Measurements from ENCODE around the gene STK33.

The STK33 gene

DNA sequence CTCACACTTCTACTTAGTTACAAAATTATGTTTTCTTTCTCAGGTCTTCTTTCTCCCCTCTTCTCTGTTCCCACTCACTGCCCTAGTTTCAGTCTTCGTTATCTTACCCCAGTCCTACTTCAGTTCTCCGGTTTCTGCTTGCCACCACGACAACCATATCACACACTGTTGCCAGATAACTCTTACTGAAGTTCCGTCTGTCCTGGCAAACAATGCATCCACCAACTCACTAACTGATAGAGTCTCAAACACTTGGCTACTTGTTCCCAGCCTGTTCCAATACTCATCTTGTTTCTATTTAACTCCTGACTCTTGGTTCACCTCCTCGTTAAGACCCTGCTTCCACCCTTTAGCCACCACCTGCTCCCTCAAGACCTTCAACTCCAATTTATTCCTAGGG is 164.5 kb downstream of the STK33 start:
- no peak for DNase-seq

DNA sequence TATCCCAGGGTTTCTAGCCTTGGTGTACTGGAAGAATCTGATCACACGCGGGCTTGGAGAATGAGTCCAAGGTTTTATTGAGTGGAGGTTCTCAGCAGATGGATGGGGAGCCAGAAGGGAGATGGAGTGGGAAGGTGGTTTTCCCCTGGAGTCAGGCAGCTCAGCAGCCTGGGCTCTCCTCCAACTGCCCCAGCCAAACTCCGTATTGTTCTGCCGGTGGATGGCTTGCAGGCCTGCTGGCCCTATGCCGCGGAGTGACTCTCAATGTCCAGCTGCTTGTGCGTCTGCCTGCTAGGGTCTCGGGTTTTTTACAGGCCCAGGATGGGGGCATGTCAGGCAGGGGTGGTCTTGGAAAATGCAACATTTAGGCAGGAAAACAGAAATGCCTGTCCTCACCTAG is 168.0 kb downstream of the STK33 start:
- peak in 20 of 51 donors; percentile 2 to 53 (median 18) for DNase-seq

DNA sequence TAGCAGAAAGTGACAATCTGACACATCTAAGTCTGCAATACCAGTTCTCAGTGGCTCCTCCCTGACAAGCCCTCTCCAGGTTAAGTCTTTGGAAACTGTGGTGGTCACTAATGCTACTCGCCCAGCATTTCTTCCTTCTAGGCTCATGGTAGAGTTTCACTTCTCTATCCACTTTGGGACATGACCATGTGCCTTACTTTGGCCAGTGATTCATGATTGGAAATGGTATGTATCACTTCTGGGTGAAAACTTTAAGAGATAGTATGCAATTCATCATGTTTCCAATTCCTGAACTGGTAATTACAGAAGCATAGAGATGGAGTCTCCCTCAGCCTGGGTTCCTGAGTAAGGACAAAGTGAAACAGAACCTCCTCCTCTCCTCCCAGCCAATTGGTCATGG is 178.8 kb downstream of the STK33 start:
- no peak for DNase-seq

DNA sequence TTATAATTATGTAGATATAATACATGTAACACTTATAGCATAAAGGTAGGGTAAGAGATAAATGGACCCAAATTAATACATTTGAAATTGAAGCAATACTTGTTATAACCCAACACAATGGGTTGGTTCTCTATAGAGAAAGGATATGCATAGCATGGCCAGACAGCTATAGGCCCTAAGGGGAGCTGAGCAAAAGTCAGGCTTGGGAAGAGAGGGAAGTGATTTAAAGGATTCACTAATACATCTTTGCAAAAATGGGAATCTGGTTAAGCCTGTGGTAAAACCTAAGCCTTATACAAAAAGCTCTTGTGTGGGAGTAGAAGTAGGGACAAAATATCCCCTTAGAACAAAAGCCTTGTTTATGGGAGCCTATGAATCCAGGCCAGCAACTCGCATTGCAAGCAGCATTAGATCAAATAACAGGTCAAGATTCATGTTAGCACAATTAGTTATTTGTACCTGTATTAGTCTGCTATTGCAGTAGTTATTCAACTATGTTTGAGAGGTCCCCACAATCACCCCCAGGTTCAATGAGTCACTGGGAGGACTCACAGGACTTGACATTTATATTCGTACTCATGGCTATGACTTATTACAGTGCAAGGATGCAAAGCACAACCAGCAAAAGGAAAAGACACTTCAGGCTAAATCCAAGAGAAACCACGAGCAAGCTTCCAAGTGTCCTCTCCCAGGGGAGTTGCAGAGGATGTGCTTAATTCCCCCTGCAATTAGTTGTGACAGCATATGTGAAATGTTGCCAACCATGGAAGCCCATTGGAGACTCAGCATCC is 185.7 kb downstream of the STK33 start:
- peak in 1 of 51 donors; percentile 3 for DNase-seq

DNA sequence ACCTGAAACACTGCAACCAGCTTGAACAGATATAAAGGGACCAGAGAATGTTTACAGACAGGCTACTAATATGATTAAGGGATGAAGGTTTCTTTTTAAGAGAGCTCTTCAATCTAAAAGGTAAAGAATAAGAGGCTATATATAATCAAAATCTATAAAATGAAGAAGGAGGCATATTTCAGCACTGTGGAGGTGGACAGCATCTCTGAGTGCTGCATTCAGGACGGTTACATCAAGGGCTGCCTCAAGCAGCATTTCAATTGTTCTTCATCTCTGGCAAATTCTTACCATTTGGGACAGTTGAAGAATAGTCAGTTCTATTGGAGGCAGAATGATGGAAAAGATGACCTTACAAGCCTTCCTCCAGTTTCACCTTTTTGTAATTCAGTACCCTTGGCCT is 190.7 kb downstream of the STK33 start:
- no peak for DNase-seq

DNA sequence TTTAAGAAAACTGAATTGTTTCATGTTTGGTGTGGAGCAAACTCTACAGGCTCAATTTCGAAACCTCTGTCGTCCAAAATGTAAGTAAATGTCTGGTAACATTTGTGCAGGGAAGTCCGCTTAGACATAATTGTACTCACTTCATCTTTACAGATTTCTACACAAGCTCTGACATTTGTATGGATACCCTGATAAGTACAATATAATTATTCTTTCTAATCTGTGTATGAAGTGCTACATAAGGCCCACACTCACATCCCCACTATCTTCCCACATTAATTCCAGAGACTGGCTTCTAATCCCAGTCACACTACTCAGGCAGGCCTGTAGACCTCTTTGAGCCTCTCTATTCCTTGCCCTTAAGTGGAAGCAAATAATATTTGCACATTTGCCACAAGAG is 201.1 kb downstream of the STK33 start:
- no peak for DNase-seq

DNA sequence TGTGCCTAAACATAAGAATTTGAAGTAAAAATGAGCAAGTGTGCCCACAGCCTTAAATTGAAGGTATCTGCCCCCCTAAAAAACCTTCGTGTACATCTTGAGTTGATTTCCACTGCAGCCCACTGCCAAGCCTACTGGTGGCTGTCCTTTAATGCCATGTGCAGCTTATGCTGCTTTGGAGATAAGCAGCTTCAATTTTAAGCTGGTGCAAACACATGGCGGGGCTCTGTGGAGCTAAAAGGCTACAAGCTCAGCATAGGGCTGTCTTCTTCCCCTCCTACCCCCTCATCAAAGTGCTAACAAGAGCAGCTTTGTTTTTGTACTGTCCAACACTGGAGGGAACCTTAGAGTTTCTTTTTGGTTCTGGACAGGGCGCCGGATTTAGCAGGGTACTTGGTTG is 201.9 kb downstream of the STK33 start:
- DNase-seq = peak in 2 of 51 donors; percentile 7 to 8

DNA sequence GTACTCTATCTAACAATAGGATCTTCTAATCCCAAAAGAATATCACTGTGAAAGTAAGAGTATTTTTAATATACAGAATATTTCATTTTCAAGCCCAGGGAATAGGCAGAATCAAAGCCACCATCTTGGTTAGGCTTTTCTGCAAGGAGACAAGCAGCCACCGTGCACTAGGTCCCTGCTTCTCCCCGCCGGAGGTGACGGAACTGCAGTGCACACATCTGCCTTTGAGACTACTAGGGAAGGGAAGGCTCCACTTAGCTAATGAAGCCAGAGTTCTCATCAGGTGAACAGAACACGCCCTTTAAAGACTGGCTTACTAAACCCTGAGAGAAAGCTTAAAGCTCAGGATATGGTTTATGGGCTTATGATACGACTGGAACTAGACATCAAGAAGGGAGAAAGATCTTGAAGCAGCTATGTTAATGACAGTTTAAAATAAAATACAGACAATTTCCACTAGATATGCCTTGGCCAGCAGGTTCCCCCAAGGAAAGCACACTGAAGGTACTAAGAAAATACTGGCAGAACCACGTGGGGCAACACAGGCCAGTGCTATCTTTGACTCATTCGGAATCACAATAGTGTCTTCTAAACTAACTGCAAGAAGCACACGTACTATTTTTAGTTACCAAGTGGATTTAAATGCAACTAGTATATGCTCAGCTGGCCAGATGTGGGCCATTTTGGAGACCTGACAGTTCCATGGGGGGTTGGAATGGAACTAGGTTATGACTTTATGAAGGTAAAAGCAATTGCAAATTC is 203.0 kb downstream of the STK33 start:
- DNase-seq = no peak

DNA sequence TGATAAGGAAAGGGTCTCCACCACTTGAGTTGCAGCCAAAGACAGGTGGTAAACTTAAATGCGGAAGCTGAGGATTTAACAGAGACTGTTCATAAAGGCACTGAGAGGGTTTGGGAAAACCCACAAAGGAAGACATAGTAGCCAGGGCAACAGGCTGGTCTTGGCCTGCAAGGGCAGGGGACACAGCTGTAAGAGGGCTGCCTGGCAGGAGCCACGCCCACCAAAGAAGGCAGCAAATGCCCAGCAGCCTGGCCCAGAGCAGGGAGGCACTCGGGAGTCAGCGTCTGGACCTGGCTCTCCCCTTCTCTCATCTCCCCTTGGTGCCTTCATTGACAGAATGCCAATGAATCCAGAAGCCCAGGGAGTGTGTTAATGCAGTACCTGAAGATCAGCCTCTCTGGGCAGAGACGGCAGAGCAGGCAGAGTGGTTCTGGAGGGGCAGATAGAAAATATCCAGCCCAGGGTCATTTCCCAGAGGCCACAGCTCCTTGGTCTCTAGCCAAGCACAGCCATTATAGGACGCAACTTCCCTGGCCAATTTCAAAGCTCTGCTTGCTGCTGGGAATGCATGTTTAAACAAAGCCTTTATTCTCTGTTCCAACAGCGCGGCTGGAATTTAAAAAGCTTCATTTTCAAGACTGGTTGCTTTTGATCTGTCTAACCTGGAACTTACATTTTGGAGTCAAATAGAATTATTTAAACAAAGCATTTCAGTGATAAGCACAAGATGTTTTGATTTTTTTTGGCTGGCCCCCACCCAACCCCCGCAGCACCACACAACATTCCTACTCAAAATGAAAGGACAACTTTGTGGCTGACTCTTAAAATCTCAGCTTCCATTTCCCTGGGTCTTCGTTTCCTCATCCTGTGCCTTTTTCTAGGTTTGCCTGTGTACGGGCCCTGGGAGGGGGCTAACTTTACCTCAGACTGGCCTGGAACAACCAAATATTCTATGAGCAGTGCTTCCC is 204.7 kb downstream of the STK33 start:
- DNase-seq = peak in 24 of 51 donors; percentile 12 to 71 (median 34)

DNA sequence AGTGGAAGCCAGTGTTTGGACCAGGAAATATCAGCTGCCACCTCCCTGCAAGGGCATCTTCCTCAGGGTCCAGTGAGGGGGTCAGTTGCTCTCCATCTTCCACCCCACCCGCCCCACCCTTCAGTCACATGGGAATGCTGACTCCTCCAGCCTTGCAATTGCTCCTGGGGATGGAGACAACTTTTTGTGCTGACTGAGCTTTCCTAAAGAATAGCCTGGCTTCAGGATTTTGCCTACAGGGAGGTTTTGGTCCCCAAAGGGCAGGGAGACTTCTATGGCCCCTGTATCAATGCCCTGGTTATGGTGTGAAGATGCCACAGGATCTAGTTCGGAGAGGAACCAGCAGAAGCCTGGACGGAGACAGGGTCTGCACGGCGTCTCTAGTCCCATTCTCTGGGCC is 206.3 kb downstream of the STK33 start:
- DNase-seq = no peak

DNA sequence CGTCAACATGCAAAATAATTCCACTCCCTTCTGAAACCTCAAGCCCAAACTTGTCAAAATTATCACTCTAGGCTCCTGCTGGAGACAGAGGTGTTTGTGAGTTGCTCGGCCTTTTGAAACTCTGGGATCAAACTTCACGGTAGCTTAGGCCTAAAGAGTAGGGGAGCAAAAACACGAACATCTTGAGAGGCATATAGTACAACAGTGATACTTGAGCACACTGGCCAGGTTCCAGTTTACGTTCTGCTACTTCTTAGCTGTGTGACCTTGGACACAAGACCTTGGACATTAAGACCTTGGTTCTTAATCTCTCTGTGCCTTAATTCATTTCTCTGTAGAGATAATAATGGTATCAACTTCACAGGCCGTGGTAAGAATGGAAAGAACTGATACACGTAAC is 206.9 kb downstream of the STK33 start:
- DNase-seq = no peak

DNA sequence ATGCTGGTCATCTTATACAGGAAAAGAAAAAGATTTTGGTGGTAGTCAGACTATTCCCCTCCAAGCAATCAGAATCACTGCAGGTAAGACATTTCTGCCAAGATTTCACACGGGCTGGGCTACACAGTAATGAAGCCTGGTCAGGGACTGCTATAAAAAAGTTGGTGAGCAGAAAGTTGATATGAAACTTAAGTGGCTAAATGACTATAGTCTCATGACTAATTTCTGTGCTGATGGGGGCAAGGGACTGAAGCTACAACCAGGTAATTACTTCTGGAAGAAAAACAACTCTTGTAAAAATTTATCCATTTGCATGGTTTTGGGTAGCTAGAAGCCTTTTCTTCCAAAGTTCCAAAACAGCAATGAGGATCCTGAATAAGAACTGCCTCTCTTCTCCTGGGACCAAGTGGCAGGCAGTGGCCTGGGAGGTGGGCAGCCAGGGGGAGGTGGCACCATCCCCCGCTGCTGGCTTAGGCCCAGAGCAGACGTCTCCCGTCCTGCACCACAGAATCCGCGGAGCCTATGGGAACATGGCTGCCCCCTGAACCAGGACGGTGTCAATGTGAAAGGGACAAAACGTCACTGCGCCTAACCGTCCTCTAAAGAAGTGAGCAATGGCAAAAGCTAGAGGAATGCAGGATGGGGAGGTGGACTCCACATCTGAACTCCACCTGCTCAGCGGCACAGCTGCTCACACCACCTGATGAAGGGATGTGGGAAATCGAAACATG is 207.7 kb downstream of the STK33 start:
- no peak for DNase-seq

DNA sequence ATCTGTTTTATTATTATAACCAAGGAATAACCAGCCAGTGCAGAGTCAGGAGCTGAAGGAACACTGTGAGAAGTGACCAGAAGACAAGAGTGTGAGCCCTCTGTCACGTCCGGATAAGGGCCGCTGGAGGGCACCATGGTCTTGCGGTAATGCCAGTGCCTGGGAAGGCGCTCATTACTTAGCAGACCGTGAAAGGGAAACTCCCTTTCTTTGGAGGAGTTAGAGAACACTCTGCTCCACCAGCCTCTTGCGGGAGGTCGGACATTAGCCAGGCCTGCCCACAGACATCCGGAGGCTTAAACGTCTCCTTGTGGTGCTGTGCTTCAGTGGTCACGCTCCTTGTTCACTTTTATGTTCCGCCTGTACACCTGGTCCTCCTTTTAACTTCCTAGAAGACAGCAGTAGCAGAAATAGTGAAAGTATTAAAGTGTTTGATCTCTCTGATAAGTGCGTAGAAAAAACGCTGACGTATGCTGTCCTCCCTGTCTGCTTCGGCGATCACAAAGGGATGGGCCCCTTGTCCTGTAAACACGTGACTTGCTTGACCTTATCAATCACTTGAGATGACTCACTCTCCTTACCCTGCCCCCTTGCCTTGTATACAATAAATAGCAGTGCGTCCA is 209.7 kb downstream of the STK33 start:
- DNase-seq = no peak

DNA sequence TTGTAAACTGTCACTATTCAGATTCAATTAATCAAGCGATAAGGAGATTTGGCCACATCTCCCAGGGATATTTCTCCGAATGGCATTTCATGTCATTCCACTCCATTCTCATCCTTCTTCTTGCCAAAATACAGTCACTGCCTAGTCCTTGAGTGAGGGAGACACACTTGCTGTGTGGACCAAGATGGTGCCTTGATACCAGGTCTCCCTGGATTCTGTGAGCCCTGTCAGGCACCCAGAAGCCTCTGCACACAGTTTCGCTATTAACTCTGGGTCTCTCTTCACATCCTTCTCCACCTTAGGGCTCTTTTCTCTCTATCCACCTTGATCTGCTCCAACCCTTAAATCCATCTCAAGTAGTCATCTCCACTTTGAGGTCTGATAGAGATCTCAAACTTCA is 210.4 kb downstream of the STK33 start:
- no peak for DNase-seq

DNA sequence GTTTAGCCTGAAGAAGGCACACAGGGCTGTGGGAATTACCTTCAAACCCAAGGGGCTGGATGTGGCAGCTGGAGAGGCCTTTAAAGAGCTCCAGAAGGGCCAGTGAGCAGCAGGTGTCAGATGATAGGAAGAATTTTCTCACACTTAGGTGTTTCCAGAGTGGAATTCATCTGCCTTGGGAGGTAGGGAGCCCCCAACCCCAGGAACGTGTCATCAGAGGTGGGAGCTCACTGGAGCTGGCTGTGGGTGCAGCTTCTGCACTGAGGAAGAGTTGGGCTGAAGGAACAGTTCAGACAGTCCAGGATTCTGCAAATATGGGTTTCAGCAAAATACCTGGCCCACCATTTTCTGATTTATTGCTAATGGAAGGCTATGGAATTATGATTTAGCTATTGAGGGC is 210.8 kb downstream of the STK33 start:
- no peak for DNase-seq

DNA sequence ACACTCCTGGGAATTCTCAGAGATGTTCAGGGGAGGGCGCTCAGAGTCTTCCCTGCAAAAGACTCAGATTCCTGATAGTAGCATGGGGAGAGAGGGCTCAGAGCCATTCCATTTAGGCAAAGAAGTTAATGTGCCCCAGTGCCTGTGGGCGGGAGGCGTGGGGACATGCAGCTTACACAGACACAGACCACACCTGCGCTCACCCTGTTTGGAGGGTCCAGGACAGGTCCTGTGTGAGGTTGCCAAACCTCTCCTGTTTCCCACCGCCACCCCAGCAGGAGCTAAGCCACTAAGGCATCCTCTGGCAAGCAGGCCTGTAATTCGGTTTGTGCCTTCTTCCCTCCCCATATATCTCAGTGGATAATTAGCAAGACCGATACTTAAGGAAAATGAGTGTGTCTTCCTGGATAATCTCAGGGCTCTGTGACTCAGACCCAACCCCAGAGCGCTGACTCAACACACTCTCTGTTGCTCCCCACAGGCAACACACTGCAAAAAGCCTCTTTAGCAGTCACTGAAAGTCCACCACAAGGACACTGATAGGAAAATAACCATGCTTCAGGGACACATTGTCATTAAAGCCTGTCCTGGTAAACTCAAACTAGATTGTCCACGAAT is 211.5 kb downstream of the STK33 start:
- peak in 1 of 51 donors; percentile 17 for DNase-seq

DNA sequence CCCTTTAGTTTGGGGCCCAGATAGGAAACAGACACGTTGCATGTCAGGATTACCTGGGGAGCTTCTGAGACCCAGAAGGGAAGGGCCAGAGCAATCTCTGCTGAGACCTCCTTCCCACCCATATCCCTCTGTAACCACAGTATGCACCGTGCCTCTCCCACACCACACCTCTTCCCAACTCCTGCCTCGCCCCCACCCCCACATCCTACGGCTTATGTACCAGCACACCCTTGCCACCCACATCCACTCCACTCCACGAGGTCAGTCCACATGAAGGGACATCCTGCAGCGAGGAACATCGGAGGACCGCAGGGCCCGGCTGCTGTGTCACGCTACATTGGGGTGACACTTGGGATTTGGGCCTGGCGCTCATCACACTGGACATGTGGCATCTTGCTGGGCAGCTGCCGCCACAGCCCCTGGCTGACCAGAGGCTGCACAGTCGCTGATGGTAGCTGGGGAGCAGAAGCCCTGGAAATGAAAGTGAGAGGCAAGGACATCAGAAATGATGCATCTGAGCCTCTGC is 212.1 kb downstream of the STK33 start:
- no peak for DNase-seq

DNA sequence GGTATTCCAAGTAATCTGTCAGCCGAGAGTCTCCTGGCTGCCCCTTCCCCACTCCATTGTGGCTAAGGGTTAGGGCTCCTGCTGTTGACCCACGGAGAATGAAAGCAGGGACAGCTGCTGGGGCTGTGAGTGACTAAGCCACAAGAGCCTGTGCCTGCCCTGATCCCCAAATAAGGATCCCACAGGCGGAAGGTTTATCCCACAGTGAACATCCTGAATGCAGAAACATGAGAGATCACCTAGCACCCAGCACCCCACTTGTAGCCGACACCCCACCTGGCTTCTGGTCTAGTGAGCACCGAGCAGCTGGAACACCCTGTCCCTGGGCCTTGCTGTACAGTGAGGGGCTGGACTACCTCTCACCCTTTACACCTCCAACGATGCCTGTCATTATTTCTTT is 212.7 kb downstream of the STK33 start:
- no peak for DNase-seq

DNA sequence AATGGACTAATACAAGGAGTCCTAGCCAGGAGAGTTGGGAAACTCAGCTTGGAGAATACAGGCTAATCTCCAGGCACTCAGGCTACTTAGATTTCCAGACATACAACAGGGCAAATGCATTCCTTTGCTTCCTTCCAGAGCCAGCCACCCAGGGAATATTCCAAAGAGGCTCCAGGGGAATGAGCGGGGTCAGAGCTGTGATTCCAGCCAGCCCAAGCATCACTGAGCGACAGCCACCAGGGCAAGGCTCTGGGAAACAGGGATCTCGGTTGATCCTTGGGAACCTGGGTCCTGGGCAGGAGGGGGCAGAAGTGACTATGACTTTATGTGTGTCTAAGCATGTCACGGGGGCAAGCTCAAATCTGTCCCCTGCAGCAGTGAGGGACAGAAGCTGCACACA is 218.1 kb downstream of the STK33 start:
- no peak for DNase-seq

DNA sequence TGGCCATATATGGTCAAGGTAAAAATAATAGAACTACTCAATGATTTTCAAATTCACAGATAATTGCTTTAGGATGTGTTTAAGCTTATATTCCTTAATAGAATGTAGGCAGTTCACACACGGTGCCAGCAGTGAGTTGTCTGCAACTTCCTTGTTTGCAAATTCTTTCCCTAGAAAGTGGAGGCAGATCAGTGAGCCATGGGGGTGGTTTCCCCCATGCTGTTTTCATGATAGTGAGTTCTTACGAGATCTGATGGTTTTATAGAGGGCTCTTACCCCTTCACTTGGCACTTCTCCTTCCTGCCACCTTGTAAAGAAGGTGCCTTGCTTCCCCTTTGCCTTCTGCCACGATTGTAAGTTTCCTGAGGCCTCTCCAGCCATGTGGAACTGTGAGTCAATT is 218.6 kb downstream of the STK33 start:
- no peak for DNase-seq
